Osteocyte (in vitro differentiated cells): ENCODE measurements around the gene BBOX1. TPM values are rescaled to one million over a fixed set of nuclear protein-coding genes. Genes with fewer than 3 reads are reported as not detected.
A peak's percentile ranks its signal among the peaks of the same experiment; 100 is the strongest.

Source experiments
- DNase-seq: peaks from one replicate; pipeline ENCODE4 v3.0.0; 2021; ENCODE audit warnings: mixed read lengths; ENCODE audit not compliant: unreplicated experiment; ENCODE audit errors: extremely low spot score
- H3K27ac Mint-ChIP-seq: one replicate; pipeline ENCODE4 v1.8.0; 2021; ENCODE audit warnings: mild to moderate bottlenecking, mixed read lengths; ENCODE audit not compliant: unreplicated experiment
- H3K27me3 Mint-ChIP-seq: one replicate; pipeline ENCODE4 v1.8.0; 2021; ENCODE audit warnings: mixed read lengths; ENCODE audit not compliant: unreplicated experiment
- H3K36me3 Mint-ChIP-seq: one replicate; pipeline ENCODE4 v1.8.0; 2021; ENCODE audit warnings: mixed read lengths; ENCODE audit not compliant: unreplicated experiment
- H3K4me1 Mint-ChIP-seq: one replicate; pipeline ENCODE4 v1.8.0; 2021; ENCODE audit warnings: mixed read lengths; ENCODE audit not compliant: unreplicated experiment
- H3K4me3 Mint-ChIP-seq: one replicate; pipeline ENCODE4 v1.8.0; 2021; ENCODE audit warnings: mild to moderate bottlenecking, moderate library complexity, mixed read lengths; ENCODE audit not compliant: unreplicated experiment
- H3K9me3 Mint-ChIP-seq: one replicate; pipeline ENCODE4 v1.8.0; 2021; ENCODE audit warnings: mixed read lengths; ENCODE audit not compliant: unreplicated experiment
- CTCF ChIP-seq: fragments of 200-600 bp; sonication (generic); IDR thresholded peaks from 2 replicates; pipeline ENCODE4 v1.5.0; 2021; ENCODE audit warnings: antibody characterized with exemption, mild to moderate bottlenecking, moderate library complexity
- total RNA-seq: library from RNA; stranded (reverse); gene quantifications from 2 replicates; pipeline ENCODE4 v1.2.1, GENCODE V29; 2021

BBOX1 gene
- total RNA-seq, 1 donor from 2014 or later = 2.6 TPM

- H3K27ac Mint-ChIP-seq = no peak overlapping the region
- H3K4me1 Mint-ChIP-seq = peaks cover 36% of the 10 kb centered on the region
- no peak for TF ChIP-seq CTCF
- H3K36me3 Mint-ChIP-seq = peaks cover 3% of the 10 kb centered on the region
- DNase-seq = no peak
- peaks cover 4% of the 10 kb centered on the region for H3K27me3 Mint-ChIP-seq
- no peak overlapping the region for H3K4me3 Mint-ChIP-seq
- H3K9me3 Mint-ChIP-seq = peaks cover 16% of the 10 kb centered on the region
Observed at GRCh38 chr11:27111896-27112295, 71.3 kb downstream of the BBOX1 start.

GRCh38 chr11:27112946-27113345 lies 72.3 kb downstream of the BBOX1 start:
- no peak for TF ChIP-seq CTCF
- no peak overlapping the region for H3K27ac Mint-ChIP-seq
- H3K9me3 Mint-ChIP-seq = peaks cover 16% of the 10 kb centered on the region
- peaks cover 45% of the 10 kb centered on the region for H3K4me1 Mint-ChIP-seq
- H3K4me3 Mint-ChIP-seq = no peak overlapping the region
- peaks cover 4% of the 10 kb centered on the region for H3K27me3 Mint-ChIP-seq
- peaks cover 3% of the 10 kb centered on the region for H3K36me3 Mint-ChIP-seq
- DNase-seq = no peak

DNA sequence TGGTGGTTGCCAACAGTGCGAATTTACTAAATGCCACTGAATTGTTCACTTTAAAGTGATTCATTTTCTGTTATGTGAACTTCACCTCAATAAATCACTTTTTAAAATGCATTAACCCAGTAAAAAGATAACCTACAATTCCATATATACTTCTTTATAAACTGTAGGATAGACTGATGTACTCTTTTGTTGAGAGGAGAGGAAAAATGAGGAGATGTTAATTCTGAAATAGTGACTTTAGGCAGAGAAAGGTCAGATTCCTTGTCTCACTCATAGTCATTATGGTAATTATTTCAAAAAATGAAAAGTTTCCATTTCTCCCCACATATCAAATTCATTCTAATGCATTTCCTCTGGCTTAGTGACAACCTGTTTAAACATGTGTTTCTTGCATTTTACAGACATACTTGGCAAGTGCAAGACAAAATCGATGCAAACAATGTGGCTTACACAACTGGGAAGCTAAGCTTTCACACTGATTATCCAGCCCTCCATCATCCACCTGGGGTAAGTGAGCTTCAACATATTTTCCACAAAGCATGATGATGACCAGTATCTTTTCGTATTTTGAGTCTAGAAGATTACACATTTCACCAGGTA lies 74.5 kb downstream of the BBOX1 start:
- H3K4me3 Mint-ChIP-seq = no peak overlapping the region

DNA sequence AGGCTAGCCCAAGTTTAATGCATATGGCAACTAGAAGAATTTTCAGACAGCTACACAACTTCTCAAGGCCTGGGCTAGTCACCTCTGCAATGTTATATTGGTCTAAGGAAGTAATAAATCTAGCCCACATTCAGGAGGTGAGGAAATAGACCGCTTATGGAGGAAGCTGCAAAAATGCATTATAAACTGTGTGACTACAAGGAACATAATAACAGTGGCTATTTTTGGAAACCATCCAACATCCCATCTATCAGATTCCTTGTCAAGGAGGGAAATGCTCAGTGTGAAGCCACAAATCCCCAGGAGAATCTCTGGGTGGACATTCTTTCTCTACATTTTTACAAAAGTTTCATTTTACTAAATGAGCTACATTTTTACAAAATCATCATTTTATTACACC lies 76.1 kb downstream of the BBOX1 start:
- peak overlapping the region; percentile 78 for H3K27ac Mint-ChIP-seq
- peaks cover 20% of the 10 kb centered on the region for H3K9me3 Mint-ChIP-seq
- DNase-seq = no peak
- no peaks in the 10 kb centered on the region for H3K27me3 Mint-ChIP-seq
- H3K4me3 Mint-ChIP-seq = no peak overlapping the region
- H3K36me3 Mint-ChIP-seq = peaks cover 5% of the 10 kb centered on the region
- no peak for TF ChIP-seq CTCF
- peaks cover 71% of the 10 kb centered on the region for H3K4me1 Mint-ChIP-seq

More for the DNA sequence above, 74.5 kb downstream of the BBOX1 start:
- H3K4me1 Mint-ChIP-seq = peaks cover 66% of the 10 kb centered on the region
- H3K9me3 Mint-ChIP-seq = peaks cover 18% of the 10 kb centered on the region
- H3K27ac Mint-ChIP-seq = peak overlapping the region; percentile 10
- peaks cover 3% of the 10 kb centered on the region for H3K36me3 Mint-ChIP-seq
- DNase-seq = no peak
- no peak for TF ChIP-seq CTCF
- H3K27me3 Mint-ChIP-seq = no peaks in the 10 kb centered on the region

DNA sequence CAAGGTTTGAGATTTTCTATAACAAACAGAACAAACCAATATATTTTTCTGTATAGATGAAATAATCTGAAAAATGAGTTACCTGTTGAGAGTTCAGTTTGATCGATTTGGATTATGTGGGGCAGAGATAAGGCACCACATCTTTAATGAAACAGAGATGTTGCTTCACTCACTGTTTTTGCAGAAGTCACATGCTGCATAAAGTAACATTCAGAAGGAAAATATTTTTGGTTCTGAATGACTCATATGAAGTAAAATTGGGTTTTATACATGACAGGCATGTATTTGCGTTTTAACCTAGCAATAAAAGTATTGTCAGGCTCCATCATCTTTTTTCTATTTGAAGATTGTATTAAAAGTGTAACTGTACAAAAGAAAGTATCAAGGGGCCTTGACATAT lies 77.8 kb downstream of the BBOX1 start:
- peak overlapping the region; percentile 11 for H3K4me3 Mint-ChIP-seq
- peaks cover 9% of the 10 kb centered on the region for H3K9me3 Mint-ChIP-seq
- no peak for DNase-seq
- peaks cover 2% of the 10 kb centered on the region for H3K36me3 Mint-ChIP-seq
- peaks cover 69% of the 10 kb centered on the region for H3K4me1 Mint-ChIP-seq
- no peaks in the 10 kb centered on the region for H3K27me3 Mint-ChIP-seq
- no peak for TF ChIP-seq CTCF
- H3K27ac Mint-ChIP-seq = peak overlapping the region; percentile 48
